Astrocyte (in vitro differentiated cells and primary cell): Measurements from ENCODE around the gene KCNJ1. TPM values are rescaled to one million over a fixed set of nuclear protein-coding genes. Genes with fewer than 3 reads are reported as not detected.

Source experiments
- DNase-seq: peaks from one replicate; pipeline ENCODE4 v3.0.0-alpha.2; 2010; ENCODE audit warnings: low read depth
- FAIRE-seq: peaks from 2 replicates; lab custom pipeline; 2011; peaks lifted over from hg19 to GRCh38; lab: Jason Lieb, UNC
- H2AFZ ChIP-seq: 2 replicates; pipeline ENCODE4 v1.6.0; 2012; ENCODE audit warnings: low read depth, low read length, inconsistent platforms
- H3K27ac ChIP-seq: 2 replicates; pipeline ENCODE4 v1.5.1; 2011; ENCODE audit warnings: low read depth, low read length, inconsistent platforms
- H3K27me3 ChIP-seq: 2 replicates; pipeline ENCODE4 v1.6.0; 2011; ENCODE audit warnings: low read length, inconsistent platforms; ENCODE audit not compliant: insufficient read depth
- H3K36me3 ChIP-seq: 2 replicates; pipeline ENCODE4 v1.5.1; 2011; ENCODE audit warnings: low read length, inconsistent platforms; ENCODE audit not compliant: insufficient read depth
- H3K4me1 ChIP-seq: 2 replicates; pipeline ENCODE4 v1.5.1; 2011; ENCODE audit warnings: low read length, inconsistent platforms; ENCODE audit not compliant: insufficient read depth
- H3K4me2 ChIP-seq: 2 replicates; pipeline ENCODE4 v1.6.0; 2012; ENCODE audit warnings: low read length, inconsistent platforms
- H3K4me3 ChIP-seq: 2 replicates; pipeline ENCODE4 v1.5.1; 2011; ENCODE audit warnings: low read depth, mild to moderate bottlenecking, low read length, inconsistent platforms; ENCODE audit not compliant: insufficient read depth
- H3K79me2 ChIP-seq: 2 replicates; pipeline ENCODE4 v1.6.0; 2012; ENCODE audit warnings: mild to moderate bottlenecking, low read length, inconsistent platforms; ENCODE audit not compliant: insufficient read depth
- H3K9ac ChIP-seq: 2 replicates; pipeline ENCODE4 v1.6.0; 2012; ENCODE audit warnings: mild to moderate bottlenecking, low read length, inconsistent platforms
- H3K9me3 ChIP-seq: 2 replicates; pipeline ENCODE4 v1.5.1; 2012; ENCODE audit warnings: low read depth, mild to moderate bottlenecking, low read length, inconsistent platforms; ENCODE audit not compliant: insufficient read depth
- H4K20me1 ChIP-seq: 2 replicates; pipeline ENCODE4 v1.6.0; 2012; ENCODE audit warnings: low read length, inconsistent platforms; ENCODE audit not compliant: insufficient read depth
- H3K27ac Mint-ChIP-seq: one replicate; pipeline ENCODE4 v1.8.0; 2021; ENCODE audit warnings: mild to moderate bottlenecking, mixed read lengths; ENCODE audit not compliant: unreplicated experiment
- H3K27me3 Mint-ChIP-seq: one replicate; pipeline ENCODE4 v1.8.0; 2021; ENCODE audit warnings: low read depth, mixed read lengths; ENCODE audit not compliant: unreplicated experiment
- H3K36me3 Mint-ChIP-seq: one replicate; pipeline ENCODE4 v1.8.0; 2021; ENCODE audit warnings: low read depth, mixed read lengths; ENCODE audit not compliant: unreplicated experiment
- H3K4me1 Mint-ChIP-seq: one replicate; pipeline ENCODE4 v1.8.0; 2021; ENCODE audit warnings: low read depth, mixed read lengths; ENCODE audit not compliant: unreplicated experiment
- H3K4me3 Mint-ChIP-seq: one replicate; pipeline ENCODE4 v1.8.0; 2021; ENCODE audit warnings: mild to moderate bottlenecking, moderate library complexity, mixed read lengths; ENCODE audit not compliant: unreplicated experiment
- H3K9me3 Mint-ChIP-seq: one replicate; pipeline ENCODE4 v1.8.0; 2021; ENCODE audit warnings: mild to moderate bottlenecking, mixed read lengths; ENCODE audit not compliant: unreplicated experiment
- CTCF ChIP-seq: IDR thresholded peaks from 2 replicates; pipeline ENCODE4 v1.5.1; 2011; ENCODE audit warnings: low read depth, mild to moderate bottlenecking, inconsistent platforms, low read length, moderate library complexity; ENCODE audit not compliant: insufficient read depth
- EZH2 ChIP-seq: IDR thresholded peaks from 2 replicates; pipeline ENCODE4 v1.6.1; 2012; ENCODE audit warnings: mild to moderate bottlenecking, low read length, inconsistent platforms; ENCODE audit not compliant: insufficient read depth
- total RNA-seq: library from RNA; stranded (reverse); gene quantifications from 2 replicates; pipeline ENCODE4 v1.2.1, GENCODE V29; 2021

The KCNJ1 gene
- total RNA-seq, 1 donor from 2014 or later = not detected

- H3K27me3 ChIP-seq = peaks cover 2% of the 10 kb centered on the region
- DNase-seq (peak; percentile 67), FAIRE-seq (no peak)
- no peaks in the 10 kb centered on the region for H3K79me2 ChIP-seq
- Mint-ChIP-seq H3K4me1 (peaks cover 15% of the 10 kb centered on the region), H3K27me3 (peaks cover 16% of the 10 kb centered on the region), H3K9me3 (no peaks in the 10 kb centered on the region), H3K27ac (no peak overlapping the region), H3K4me3 (no peak overlapping the region), H3K36me3 (no peaks in the 10 kb centered on the region)
- no peak overlapping the region for H3K27ac ChIP-seq
- no peak overlapping the region for H3K4me2 ChIP-seq
- H2AFZ ChIP-seq = no peak overlapping the region
- TF ChIP-seq CTCF (no peak), EZH2 (no peak)
- H3K9me3 ChIP-seq = no peaks in the 10 kb centered on the region
- no peaks in the 10 kb centered on the region for H4K20me1 ChIP-seq
- H3K9ac ChIP-seq = no peak overlapping the region
- no peaks in the 10 kb centered on the region for H3K36me3 ChIP-seq
- no peak overlapping the region for H3K4me3 ChIP-seq
- peaks cover 20% of the 10 kb centered on the region for H3K4me1 ChIP-seq
Measured at GRCh38 chr11:128860571-128861361, 6.3 kb downstream of the KCNJ1 start.

GRCh38 chr11:128859563-128860441 lies 7.3 kb downstream of the KCNJ1 start:
- H3K4me2 ChIP-seq = no peak overlapping the region
- no peaks in the 10 kb centered on the region for H3K36me3 ChIP-seq
- H3K27ac ChIP-seq = no peak overlapping the region
- Mint-ChIP-seq H3K27ac (no peak overlapping the region), H3K4me3 (no peak overlapping the region), H3K4me1 (peaks cover 11% of the 10 kb centered on the region), H3K36me3 (no peaks in the 10 kb centered on the region), H3K9me3 (no peaks in the 10 kb centered on the region), H3K27me3 (peaks cover 22% of the 10 kb centered on the region)
- no peaks in the 10 kb centered on the region for H4K20me1 ChIP-seq
- peaks cover 3% of the 10 kb centered on the region for H3K27me3 ChIP-seq
- H2AFZ ChIP-seq = peak overlapping the region; percentile 39
- no peaks in the 10 kb centered on the region for H3K9me3 ChIP-seq
- FAIRE-seq (no peak), DNase-seq (peak; percentile 18)
- peak; percentile 68 for TF ChIP-seq CTCF
- no peak for TF ChIP-seq EZH2
- no peak overlapping the region for H3K9ac ChIP-seq
- H3K79me2 ChIP-seq = no peaks in the 10 kb centered on the region
- peaks cover 20% of the 10 kb centered on the region for H3K4me1 ChIP-seq
- no peak overlapping the region for H3K4me3 ChIP-seq
